ENCODE data around the gene EPM2A.

DNA sequence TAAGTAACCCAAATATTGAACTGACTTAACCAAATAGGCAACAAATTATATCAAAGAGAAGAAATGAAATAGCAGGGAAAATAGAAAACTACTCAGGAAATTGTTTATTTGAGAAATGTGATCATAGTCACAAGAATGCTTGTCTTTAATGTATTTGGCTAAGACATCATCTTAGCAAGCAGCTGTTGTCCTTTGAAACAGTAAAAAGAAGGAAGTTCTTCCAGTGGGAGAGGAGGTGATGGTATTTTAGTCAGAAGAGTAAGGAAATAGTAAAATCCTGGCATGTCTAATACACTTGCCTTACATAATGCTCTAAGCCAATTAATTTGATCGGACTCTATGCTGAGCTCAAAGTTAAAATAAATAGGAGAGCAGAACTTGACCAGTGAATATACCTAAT lies 126.5 kb downstream of the EPM2A start:
- TF ChIP-seq, protein P1, sequence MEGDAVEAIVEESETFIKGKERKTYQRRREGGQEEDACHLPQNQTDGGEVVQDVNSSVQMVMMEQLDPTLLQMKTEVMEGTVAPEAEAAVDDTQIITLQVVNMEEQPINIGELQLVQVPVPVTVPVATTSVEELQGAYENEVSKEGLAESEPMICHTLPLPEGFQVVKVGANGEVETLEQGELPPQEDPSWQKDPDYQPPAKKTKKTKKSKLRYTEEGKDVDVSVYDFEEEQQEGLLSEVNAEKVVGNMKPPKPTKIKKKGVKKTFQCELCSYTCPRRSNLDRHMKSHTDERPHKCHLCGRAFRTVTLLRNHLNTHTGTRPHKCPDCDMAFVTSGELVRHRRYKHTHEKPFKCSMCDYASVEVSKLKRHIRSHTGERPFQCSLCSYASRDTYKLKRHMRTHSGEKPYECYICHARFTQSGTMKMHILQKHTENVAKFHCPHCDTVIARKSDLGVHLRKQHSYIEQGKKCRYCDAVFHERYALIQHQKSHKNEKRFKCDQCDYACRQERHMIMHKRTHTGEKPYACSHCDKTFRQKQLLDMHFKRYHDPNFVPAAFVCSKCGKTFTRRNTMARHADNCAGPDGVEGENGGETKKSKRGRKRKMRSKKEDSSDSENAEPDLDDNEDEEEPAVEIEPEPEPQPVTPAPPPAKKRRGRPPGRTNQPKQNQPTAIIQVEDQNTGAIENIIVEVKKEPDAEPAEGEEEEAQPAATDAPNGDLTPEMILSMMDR (conservative IDR thresholded peaks at IDR 0.05; ENCODE audit: low read depth in 2 of 2) = no peak
- TF ChIP-seq EZH2phosphoT487 (IDR thresholded peaks at IDR 0.05; ENCODE audit: unreplicated experiment) (no peak), EZH2 (IDR thresholded peaks at IDR 0.05; ENCODE audit: low read depth, unreplicated experiment) (no peak), POLR2AphosphoS5 (IDR thresholded peaks at IDR 0.05; ENCODE audit: low read depth) (no peak)
